Hematopoietic multipotent progenitor cell treated with erythropoietin and hydrocortisone succinate and interleukin-3 and kit ligand, for 4 days (in vitro differentiated cells): ENCODE measurements around the gene PPM1F.

Experiments used
- DNase-seq: peaks from one replicate; pipeline ENCODE4 v3.0.0-alpha.2; 2015

Gene PPM1F, protein sequence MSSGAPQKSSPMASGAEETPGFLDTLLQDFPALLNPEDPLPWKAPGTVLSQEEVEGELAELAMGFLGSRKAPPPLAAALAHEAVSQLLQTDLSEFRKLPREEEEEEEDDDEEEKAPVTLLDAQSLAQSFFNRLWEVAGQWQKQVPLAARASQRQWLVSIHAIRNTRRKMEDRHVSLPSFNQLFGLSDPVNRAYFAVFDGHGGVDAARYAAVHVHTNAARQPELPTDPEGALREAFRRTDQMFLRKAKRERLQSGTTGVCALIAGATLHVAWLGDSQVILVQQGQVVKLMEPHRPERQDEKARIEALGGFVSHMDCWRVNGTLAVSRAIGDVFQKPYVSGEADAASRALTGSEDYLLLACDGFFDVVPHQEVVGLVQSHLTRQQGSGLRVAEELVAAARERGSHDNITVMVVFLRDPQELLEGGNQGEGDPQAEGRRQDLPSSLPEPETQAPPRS

DNA sequence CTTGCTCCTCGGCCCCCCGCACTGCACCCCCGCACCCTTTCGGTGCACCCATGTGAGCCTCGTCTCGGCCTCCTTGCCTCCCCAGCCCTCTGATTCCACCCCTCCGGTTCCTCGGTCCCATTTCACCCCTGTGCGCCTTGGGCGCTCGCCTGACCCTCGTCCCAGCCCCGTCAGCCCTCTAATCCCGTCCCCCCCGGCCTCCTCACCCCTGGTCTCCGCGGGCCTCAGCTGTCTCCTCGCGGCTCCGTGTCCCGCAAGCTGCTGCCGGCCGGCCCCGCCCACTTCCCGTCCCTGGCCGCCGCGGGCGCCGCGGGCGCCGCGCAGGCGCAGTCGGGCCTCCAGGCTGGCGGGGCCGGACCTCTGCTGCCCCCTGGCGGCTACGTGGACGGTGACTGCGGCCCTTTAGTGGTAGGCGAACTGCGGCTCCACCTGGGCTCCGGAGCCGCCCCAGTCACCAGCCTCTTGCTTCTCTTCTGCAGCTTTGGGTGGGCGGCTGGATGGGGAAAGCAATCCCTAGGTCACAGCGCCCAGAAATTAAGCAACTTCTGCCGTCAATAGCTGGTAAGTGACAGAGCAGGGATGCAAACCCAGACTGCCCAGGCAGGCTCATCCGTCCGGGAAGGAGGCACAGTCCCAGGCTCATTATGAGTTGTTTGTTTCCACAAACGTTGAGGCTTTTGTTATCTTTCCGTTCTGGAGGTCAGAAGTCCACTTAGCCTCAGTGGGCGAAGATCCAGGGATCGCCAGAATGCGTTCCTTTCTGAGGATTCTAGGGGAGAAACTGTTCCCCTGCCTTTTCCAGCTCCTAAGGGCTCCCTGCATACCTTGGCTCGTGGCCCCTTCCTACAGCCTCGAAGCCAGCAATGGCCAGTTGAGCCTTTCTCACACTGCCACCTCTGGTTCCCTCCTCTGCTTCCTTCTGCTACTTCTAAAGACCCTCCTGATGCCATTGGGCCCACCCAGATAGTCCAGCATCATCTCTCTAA is at the start of gene PPM1F:
TSS of gene PPM1F (minus strand) at position 263 of the 986 bp plus-strand sequence. CDS start 6,800 bp downstream, outside the sequence.
- peak; percentile 93 for DNase-seq

DNA sequence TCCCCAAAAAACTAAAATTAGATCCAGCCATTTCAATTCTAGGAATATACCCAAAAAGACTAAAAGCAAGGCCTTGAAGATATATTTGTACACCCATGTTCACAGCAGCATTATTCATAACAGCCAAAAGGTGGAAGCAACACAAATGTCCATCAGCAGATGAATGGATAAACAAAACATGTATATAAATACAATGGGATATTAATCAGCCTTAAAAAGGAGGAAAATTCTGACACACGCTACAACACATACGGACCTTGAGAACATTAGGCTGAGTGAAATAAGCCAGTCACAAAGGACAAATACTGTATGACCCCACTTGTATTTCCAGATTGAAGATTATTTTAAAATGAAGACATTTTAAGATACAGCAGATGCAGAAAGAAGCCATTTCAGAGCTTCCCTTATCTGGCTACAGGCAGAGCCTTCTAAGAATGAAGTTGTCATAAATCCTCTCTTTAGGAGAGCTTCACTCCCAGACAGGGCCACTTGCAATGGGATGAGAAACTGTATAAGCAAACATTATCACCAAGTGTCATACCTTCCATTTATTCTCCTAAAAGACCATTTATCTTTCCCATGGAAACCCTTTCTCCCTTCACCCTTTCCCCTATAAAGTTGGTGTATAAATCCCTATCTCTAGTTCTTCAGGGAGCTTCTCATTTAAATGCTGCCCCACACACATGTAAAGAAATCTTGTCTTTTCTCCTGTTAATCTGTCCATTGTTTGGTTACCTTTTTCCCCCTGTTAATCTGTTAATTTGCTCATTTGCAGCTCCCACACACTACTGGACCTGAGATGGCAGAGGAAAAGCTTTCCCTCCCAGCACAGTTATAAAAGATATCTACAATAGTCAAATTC is 49.2 kb upstream of the PPM1F start:
- no peak for DNase-seq

DNA sequence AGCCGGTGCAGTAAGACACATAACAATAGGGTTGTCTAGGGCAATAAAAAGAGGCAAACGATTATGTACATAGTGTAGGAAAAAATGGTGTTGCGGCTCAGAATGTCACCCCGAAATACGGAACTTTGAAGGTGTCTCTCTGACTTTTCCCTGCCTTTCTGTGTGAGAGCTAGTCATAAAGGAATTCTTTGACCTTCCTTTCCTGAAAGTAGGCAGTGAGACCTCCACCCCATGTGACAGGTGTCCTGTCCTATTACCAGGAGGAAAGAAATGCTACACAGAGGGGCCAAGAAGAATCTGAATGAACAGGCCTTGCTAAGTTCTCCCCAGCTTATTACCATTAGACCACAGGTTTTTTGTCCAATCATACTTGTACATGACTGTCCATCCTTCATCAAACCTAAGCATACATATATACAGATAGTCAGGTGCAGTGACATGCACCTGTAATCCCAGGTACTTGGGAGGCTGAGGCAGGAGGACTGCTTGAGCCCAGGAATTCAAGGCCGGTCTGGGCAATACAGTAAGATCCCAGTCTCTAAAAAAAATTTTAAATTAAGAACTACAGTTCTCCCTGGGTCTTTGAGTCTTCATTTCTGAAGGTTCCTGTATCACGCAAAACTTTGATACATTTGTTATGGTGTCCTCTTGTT is 46.1 kb upstream of the PPM1F start:
- no peak for DNase-seq

DNA sequence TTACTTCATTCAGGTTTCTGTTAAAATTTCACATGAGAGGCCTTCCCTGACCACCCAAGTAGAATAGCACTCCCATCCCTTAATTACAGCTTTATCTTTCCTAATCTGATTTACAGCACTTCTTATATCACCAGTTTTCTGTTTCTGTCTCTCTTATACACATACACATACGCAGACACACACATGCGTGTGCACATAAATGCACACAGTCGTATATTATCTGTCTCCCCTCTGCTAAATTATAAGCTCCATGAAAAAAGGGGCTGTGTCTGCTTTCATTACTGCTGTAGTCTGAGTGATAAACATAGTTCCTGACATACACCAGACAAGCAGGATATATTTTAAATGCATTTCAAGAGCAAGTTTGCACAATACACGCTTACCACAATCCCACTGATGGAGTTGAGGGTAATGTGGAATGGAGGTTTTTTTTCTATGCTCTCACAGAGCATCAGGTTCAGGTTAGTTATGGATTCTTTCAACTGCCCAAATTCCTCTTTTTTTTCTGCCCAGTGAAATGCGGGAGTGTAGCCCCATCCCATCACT is 43.6 kb upstream of the PPM1F start:
- DNase-seq: no peak

DNA sequence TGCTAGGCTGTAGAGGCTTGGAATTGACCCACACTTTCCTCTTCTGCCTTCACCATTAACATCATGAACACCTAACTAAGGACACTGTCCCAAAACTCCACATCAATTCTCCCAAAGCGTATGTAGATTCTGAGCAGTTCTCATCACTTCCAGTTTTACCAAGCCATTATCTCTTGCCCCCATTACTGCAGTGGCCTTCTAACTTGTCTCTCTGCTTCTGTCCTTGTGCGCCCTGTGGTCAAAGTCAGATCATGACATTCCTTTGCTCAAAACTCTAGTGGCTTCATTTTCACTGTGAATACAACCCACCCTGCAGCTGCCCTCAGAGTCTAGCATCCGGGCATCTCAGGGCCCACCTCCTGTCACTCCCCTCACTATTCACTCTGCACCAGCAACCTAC is 43.0 kb upstream of the PPM1F start:
- DNase-seq: no peak

DNA sequence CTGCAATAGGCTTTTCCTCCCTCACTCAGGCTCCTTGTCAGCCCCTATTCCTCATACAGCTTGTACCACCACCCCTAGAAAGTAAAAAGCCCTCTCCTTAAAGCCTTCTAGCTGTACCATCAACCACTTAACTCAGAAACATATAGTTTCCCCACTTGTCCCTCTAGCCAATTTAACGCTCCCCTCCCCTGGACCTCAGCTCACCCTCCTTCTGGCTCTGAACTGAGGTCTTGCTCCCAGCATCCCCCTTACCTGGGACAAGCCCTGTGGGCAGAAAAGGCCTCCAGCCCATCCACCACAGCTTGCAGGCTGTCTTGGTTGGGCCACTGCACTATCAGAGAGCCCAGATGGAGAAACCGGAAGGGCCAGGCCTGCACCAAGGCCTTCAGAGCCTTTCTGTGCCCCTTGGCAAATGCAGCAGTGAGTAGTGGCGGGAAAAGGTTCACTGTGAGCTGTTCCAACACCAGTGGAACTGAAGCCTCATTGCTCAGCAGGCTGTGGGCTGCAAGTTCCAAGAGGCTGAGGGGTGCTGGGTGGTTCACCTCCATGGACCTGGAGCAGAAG is 42.3 kb upstream of the PPM1F start:
- no peak for DNase-seq

DNA sequence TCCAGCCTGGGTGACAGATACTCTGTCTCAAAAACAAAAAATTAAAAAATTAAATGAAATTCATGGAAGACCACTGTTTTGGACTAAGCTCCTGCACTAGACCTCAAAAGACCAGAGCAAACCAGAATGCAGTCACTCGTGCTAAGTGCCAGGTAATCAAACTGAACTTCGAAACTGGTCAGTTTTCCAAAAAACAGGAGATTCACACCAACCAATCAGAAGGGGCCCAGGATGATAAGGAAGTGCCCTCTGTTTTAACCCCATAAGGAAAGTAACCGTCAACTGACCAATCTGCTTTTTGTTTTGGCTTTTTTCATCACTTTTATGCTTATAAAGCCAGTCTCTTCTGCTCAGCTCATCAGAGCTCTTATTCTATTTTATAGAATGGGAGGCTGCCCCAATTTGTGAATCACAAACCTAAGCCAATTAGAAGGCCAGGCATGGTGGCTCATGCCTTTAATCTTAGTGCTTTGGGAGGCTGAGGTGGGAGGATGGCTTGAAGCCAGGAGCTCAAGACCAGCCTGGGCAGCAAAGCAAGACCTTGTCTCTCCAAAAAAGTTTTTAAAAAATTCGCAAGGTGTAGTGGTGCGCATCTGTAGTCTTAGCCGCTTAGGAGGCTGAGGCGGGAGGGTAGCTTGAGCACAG is 40.1 kb upstream of the PPM1F start:
- DNase-seq: no peak

DNA sequence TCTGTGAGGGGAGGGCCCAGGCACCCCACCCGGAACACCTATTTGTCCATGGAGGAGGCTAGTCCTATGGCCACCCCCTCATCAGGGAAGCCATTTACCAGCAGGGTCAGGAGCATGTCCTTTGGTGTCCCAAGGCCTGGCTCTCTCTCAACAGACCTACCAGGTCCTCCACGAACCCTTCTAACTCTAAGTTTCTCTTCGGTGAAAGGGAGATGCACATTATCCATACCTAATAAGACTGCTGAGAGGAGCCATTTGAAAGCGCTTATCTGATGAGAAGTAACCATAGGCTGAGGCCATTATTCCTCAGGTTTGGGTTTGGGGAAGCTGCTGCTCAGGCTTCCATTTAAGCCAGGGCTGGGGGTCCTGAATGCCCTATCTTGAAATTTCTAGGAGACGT is 39.1 kb upstream of the PPM1F start:
- DNase-seq: no peak

DNA sequence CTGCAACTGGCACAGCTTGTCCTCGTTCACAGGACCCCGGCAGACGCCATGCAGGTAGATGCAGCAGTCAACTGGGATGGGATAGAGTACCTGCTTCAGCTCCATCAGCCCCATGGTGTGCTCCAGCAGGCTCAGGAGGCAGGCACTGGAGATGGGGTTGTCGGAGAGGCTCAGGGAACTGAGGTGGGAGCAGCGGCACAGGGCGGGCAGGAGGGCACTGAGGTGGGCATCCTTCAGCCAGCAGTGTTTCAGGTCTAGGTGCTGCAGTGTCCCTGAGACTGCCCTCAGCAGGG is 38.6 kb upstream of the PPM1F start:
- no peak for DNase-seq

DNA sequence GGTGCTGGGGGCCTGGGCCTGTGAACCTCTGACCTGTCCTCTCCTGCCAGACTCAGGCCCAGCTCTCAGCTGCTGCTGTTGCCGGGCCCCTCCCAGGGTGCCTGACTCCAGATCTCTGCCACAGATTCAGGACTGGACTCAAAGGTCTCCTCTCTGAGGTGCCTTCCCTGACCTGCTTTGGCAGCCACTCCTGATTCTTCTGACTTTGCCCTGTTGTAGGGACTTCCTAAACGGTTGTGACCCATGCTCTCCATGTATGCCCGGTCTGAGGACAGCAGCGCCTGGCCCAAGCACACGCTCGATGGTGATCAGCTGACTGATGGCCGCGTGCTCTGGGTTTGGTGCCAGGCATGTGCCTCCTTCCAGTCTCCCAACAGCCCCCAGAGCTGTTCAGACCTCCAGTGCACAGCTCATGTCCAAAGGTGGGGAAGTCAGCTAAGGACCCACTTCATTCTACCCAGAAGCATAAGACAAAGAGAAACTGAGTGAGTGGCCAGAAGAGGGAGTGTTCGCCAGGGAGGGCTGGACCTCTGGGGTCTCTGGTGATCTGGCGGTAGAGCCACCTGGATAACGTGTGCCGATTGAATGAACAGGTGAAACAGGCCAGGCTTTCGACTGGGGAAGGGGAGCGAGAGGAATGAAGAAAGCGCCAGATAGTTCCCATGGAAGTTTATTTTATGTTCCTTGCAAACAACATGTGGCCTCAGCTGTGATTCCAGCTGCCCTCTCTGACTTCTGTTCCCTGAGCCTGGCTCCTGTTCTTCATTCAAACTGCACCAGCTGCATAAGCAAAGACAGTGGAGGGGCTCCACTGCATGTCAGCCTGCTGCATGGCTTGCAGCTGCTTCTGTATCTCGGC is 38.0 kb upstream of the PPM1F start:
- no peak for DNase-seq

DNA sequence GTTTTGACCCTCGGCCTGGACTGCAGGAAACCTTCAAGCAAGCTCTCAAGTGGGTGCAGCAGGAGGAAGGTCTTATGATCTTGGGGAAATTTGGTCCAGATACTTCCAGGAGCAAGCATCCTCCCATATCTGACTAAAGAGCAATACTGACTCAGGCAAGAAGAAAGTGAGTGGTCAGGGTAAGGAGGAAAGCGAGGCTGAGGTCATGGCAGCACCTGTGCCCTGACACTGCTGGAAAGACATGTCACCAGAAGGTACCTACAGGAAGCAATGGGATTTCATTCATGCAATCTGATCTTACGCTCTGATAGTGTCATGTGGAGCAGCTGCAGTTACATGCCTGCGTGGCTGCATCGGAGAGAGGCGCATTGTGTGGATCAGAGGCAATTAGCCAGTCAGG is 36.4 kb upstream of the PPM1F start:
- DNase-seq: no peak

DNA sequence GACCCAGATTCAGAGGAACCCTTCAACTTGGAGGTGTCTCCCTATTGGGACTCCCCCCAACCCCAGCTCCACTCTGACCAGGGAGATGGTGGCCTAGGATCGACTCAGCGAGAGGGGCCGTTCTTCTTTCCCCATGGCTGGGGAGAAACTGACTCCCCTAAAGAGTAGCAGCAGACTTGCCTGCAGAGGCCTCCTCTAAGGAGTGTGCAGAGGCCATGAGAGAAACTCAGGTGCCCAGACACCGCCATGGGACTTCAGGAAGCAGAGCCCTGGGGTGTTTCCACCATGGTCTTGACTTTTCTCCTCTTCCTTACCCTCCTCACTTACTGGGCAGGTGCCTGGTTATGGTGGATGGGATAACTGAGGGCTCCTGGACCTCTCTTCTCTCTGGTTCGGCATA is 32.6 kb upstream of the PPM1F start:
- DNase-seq: no peak

DNA sequence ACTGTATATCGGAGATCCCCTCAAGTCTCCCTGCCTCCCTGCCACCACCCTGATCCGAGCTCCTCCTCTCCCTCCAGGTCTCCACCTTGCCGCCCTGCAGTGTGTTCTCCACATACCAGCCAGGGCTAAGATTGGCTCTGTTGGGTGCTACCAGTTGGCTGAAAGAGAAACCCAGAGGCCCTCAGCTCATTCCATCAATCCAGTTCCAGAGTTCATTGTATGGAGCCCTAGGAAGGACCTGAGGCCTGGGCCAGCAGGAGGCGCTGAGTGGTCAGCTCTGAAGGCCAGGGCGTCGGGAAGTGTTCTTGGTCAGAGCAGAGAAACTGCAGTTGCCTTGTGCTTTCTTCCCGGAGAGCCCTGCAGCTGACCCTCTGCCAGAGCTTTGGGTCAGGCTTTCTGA is 32.1 kb upstream of the PPM1F start:
- DNase-seq: peak; percentile 41

DNA sequence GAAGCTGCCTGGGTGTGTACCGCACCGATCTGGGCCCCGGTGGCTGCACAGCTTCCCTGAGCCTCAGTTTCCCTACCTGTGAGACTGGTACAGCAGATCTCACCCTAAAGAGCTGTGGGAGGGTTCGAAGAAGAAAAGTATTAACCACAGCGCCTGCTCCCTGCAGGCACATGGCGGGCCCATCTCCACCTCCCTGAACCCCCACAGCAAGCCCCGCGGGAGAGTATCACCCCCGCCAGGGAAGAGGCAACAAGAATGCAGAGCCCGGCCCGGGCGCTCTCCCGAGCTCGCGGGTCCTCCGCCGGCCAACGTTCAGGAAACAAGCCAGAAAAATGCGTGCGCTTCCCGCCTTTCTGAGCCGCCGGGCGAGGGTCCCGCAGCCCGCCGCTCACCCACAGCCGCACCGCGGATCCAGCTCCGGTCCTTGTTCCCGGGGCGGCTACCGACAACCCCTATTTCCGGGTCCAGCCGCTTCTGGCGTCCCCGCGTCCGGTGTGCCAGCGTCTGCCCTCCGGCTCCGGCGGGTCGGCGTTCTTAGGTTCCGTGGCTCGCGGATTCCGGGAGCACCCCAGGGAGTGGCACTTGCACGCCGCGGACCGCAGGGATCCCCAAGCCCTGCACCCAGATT is 29.8 kb upstream of the PPM1F start, which contains the start of gene TOP3B:
TSS of gene TOP3B (minus strand) at position 450 of the 628 bp plus-strand sequence. CDS start 7,078 bp downstream, outside the sequence.
- peak; percentile 92 for DNase-seq

DNA sequence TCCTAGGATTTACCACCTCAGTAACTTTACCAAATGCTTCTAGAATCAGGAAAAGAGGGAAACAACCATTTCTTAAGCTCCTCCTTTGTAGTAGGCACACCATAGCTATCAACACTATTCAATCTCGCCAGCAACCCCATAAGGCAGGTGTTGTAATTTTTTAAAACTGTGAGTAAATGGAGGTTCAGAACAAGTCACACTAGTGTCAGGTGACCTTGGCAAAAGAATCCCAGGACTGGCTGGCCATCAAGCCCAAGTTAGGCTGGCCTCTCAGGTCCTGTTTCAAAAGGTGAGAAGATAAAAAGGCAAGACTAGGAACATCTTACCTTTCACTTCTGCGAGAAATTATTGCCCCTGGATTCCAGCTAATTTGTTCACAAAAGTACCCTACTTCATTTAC is 29.2 kb upstream of the PPM1F start:
- DNase-seq: peak; percentile 15

DNA sequence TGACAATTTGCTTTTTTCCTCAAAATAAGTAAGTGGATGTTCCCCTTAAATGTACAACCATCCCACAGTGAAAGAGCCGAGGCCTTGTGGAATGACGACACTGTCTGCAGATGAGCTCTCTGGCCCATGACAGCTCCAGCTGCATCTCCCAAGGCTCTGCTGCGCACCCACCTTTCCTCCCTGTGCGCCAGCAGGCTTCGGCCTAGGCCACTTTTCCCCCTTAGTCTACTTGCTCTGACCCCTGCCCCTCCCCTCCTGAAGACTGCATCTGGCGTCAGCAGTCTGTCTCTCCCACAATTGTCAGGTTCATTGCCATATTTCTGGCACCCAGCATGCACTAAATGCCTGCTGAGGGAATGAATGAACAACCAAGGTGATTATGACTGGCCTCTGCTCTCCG is 27.9 kb upstream of the PPM1F start:
- no peak for DNase-seq

DNA sequence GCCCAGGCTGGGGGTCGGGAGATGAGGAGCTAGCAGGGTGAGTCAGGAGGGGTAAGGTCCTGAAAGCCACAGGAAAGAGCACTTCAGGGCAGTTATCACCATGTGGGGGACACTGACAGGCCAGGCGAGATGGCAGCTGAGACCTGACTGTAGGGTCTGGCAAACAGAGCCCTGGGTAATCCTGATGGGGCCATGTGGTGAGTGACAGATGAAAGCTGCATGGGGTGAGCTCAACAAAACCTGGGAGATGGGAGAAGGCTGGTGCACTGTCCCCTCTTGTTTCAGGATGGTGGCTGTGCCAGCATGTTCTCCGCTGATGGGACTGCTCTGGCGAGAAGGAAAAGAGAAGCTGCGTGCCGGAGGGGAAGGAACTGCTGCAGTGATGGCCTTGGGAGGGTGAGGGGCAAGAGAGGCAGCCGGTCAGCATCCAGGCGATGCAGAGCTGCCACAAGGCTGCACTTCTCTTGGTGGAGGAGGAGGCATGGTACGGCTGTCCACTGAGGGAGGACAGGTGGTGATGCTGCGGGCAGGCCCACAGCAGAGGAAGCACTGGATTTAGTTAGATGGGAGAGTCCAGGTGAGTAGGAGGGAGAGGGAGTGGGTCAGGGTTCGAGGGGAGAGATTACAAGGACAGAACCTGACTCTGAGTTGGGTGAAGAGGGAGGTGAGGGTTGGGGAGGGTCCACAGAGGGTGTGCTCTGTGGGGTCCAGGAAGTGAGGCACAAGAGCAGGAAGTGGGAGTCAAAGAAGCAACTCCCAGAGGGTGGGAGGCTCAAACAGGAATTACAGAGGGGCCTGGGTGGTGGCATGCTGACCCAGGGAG is 26.1 kb upstream of the PPM1F start:
- DNase-seq: no peak

DNA sequence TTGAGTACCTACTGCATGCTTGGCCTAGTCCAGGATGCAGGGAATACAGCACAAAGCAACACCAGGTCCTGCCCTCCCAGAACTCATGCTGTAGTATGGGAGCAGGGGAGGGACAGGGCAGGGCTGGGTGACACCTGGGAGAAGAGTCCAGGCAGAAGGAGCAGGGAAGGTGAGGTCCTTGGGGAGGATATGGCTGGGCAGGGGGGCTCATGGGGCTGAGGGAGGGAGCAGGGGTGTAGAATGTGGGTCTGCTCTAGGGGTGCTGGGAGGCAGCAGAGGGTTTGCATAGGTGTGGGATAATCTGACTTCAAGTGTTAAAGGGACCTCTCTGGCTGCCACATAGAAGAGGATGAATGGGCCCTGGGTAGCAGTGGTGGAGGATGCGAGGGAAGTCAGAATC is 25.2 kb upstream of the PPM1F start:
- no peak for DNase-seq
